GM21447 (cell line): Measurements from ENCODE around the gene ETFB.

Source experiments
- ATAC-seq: cut with Tn5 transposase; IDR thresholded peaks from one replicate; pipeline ENCODE4 v1.9.1; 2021; ENCODE audit not compliant: unreplicated experiment

ETFB gene

GRCh38 chr19:51372649-51373504 lies 6.7 kb upstream of the ETFB start, which contains the start of gene NKG7:
Gene NKG7, minus strand, starts transcription at chr19:51372654. Its CDS starts 119 bp downstream, at chr19:51372535.
- peak; percentile 47 for ATAC-seq

DNA sequence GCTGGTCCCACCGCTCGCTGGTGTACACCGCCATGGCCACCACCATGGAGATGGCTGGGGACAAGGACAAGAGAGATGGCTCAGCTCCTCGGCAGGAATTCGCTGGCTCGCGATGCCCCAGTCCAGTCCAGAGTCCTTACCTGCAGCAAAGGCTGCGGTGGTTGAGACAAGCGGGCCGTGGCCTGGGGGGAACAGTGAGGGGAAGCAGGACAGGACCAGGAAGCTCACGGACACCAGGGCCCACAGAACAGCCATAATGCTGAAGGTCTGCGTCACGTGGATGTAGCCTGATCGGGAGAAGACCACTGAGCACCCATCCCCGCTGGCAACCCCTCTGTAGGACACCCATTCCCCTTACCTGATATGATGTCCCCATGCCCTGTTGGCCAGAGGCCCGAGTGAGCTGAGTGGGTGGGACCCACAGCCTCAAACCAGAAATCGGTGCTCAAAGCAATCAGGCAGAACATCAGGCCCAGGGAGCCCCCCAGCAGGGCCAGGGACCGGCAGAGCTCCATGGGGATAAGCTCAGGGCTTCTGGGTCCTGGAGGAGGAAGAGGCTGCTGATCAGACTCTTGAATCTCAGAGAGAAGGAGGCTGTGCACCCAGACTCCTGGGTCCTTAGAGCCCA lies 5.9 kb upstream of the ETFB start:
- no peak for ATAC-seq

DNA sequence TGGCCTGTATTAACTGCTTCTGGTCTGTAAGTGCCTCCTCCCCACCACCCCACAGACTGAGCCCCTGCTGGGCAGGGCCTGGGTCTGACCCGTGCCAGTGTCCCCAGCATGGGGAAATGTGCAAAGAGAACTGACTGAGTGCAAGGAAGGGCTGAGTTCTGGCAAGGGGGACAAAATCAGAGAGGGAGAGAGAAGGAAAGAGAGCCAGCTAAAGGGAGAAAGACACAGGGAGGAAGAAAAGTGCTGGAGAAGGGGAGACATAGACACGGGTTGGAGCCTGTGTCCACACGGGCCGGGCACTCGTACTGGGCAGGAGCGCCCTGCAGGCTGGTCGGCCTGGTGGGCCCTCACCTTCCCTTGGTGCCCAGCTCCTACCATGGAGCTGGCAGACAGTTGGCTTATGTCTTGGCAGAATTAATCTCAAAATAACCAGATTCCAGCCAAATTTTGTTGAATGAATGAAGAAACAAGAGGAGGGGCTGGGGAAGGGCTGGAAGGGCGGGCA lies 5.0 kb upstream of the ETFB start:
- ATAC-seq, result no peak

DNA sequence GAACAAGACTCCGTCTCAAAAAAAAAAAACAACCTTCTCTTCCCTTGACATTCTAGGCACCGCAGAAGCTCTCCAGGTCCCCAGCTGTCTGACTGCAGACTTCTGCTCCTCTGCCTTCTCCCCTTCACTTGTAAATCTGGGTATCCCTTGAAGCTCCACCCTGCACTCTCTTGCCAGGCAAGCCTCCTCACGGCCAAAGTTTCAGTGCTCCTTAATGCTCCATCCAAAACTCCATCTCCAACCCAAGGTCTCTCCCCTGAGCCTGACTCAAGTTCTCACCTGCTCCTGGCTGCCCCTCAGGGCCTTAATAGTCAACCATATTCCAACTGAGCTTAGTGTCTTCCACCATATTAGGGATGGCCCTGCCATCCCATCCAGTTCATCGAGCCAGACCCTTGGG lies 4.0 kb upstream of the ETFB start:
- no peak for ATAC-seq

GRCh38 chr19:51368366-51369282 lies 2.4 kb upstream of the ETFB start, which contains the start of gene CLDND2:
Gene CLDND2, minus strand, starts transcription at chr19:51369003. Its CDS starts 426 bp downstream, at chr19:51368577.
- ATAC-seq, result no peak

GRCh38 chr19:51367565-51368365 lies 1.6 kb upstream of the ETFB start:
- peak; percentile 74 for ATAC-seq

- ATAC-seq, result no peak
Observed at GRCh38 chr19:51367255-51367564, 1.0 kb upstream of the ETFB start.

DNA sequence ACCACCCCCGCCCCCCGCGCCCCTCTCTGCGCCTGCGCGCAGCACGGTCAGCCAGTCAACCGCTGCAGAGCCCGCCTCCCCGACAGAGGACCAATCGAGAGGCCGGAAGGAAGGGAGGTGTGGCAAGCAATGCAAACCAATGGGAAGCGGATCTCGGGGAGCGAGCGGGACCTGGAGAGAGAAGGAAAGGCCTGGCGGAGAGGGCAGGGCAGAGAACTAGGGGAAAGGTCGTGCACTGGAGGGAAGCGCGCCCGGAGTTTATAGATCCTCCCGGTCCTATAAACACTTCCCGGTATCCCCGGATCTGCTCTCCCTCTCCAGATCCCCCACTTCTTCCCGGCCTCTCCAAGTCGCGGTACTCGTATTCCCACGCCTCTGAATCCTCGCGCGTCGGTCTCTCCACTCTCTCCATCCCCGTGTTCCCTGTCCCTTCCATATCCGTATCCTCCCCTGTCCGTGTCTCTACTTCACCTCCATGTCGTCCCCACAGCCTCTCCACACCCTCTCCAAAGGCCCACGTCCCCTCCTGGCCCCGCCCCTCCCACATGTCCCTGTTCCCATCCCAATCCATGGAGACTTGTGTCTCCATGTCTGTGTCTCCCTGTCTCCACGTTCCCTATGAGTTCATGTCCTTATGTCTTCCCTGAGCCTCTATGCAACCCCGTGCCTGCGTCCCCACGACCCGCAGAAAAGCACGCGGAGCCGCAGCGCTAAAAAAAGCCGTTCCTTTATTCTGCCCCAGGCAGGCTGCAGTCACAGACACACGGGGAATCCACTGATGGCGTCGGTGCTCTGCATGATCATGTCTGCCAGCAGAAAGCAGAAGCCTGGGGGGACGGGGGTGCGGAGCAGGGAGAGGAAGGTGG lies 434 bp upstream of the ETFB start:
- peak; percentile 44 for ATAC-seq

DNA sequence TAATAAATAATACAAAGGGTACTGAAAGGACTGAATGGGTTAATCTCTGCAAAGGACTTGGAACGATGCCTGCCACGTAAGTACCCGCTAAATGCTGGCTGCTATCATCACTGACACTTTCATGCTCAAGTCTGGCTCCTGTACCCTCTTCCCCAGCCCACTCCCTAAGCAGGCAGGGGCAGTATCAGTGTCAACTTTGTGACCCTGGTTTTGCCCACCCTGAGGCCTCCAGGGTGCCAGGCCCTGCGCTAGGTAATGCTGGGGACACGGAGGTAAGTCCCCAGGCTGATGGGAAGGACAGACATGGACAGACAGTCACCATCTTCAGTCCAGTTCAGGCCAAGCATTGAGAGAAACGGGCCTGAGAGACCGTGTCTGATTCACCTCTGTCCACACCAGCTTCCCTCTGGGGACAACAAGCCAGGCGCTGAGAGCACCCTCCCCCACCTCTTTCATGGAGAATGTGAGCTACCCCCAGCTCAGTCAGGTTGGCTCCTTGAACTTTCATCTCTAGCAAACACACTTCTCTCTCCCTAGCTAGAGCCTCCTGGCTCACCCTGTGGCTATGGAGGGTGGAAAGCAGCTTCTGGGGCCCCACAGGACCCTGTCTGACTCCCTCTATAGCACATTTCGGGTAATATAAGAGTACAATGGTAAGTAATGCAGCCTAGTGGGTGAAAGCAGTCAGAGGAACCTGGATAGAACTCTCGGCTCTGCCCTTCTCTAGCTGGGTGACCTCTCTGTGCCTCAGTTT lies 800 bp downstream of the ETFB start:
- ATAC-seq, result no peak

DNA sequence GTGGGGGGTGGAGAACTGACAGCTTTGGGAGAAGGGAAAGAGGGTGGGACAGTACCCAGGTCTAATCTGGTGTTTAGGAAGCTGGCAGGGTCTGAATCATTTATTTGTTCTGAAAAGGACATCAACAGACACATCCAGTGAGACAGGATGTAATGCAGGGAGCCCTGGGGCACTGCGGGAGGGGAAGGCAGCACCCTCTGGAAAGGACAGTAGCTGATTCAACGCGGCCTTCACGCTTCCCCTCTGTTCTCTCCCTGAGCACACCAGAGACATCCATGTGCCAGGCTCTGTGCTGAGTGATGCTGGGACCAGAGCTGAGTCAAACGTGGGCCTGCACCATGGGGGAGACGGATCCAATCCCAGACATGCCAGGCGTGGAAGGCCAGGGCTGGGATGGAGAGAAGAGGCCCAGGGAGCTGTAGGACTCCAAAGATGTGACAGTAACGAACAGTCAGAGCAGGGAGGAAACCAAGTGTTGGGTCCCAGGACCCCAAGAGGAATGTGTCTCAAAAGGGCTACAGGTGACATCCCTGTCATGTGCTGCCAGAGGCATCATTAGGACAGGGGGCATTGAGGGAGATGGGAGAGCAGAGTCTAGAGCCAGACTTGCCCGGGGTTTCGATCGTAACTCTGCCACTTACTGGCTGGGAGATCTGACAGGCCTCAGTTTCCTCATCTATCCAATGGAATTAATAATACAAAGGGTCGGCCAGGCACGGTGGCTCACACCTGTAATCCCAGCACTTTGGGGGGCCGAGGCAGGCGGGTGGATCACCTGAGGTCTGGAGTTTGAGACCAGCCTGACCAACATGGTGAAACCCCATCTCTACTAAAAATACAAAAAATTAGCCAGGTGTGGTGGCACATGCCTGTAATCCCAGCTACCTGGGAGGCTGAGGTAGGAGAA lies 1.7 kb downstream of the ETFB start:
- ATAC-seq, result no peak

DNA sequence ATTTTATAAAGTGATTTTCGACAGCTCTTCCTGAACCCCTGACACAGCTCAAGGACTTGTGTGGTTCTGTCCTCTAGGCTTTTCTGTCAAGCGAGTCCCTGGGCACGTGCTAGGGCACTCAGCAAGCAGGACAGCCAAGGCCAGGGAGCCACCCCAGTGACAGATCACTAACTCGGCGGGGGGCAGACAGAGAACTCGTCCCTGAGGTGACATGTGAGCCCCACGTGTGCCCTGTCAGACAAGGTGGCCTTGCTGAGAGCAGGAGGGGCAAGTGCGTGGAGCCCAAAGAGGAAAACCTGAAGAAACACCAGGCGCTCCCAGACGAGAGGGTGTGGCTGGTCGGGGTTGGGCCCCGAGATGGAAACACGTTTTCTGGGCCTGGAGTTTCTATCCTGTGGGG lies 4.9 kb downstream of the ETFB start:
- ATAC-seq, result no peak

- no peak for ATAC-seq
Observed at GRCh38 chr19:51359294-51359693, 6.9 kb downstream of the ETFB start.

DNA sequence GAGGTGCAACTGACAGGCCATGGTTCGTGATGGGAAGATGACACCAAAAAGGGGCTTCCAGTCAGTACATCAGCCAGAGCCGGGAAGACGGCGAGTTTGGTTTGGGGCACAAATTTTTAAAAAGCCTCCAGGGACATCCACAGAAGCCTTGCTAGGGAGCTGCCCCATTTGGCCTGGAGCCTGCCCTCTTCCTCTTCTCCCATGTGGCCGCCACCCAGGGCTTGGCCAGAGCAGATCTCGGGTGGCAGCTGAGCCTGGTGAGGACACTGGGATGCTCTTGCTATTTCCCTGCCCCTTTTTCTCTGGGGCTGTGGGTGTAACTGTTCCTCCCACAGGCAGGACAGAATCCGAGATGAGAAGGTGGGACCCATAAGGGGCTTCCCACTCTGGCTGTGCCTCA lies 8.2 kb downstream of the ETFB start:
- ATAC-seq, result no peak

DNA sequence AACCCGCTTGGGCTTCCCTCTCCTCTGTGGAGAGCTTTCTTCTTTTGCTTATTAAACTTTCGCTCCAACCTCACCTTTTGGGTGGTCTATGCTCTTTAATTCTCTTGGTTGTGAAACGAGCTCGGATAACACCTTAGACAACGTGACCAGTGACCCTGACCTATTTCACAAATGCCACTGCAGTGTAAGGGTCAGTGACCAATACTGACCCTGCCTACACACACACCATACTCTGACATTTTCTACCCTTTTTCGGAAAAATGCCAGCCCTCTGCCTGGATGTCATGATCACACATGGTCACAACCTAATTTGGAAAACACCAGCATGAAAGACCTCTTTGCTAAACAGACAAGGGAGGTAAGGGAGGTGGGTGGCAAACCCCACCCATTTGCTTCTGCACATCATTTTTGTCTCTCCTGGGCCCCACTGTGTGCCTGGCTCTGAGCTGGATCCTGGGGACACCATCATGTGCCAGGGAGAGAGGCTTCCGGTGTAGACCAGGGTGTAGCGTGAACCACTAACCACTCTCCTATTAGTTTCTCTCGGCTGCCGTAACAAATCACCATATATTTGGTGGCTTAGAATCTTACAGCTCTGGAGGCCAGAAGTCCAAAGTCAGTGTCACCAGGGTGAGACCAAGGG lies 9.9 kb downstream of the ETFB start:
- no peak for ATAC-seq

- no peak for ATAC-seq
Observed at GRCh38 chr19:51354742-51355148, 11.4 kb downstream of the ETFB start.

GRCh38 chr19:51354103-51354741 lies 12.0 kb downstream of the ETFB start:
- ATAC-seq, result no peak
